NAMALWA (cell line): ENCODE measurements around the gene TMEM92.
"Not testable (repeated sequence)": the region's sequence is repeated elsewhere in the genome, so short reads cannot be mapped to it uniquely, and the experiment has no call there.

Experiments used
- DNase-seq: peaks from one replicate; pipeline ENCODE4 v3.0.0-alpha.2; 2015; ENCODE audit warnings: low spot score

Gene TMEM92

DNA sequence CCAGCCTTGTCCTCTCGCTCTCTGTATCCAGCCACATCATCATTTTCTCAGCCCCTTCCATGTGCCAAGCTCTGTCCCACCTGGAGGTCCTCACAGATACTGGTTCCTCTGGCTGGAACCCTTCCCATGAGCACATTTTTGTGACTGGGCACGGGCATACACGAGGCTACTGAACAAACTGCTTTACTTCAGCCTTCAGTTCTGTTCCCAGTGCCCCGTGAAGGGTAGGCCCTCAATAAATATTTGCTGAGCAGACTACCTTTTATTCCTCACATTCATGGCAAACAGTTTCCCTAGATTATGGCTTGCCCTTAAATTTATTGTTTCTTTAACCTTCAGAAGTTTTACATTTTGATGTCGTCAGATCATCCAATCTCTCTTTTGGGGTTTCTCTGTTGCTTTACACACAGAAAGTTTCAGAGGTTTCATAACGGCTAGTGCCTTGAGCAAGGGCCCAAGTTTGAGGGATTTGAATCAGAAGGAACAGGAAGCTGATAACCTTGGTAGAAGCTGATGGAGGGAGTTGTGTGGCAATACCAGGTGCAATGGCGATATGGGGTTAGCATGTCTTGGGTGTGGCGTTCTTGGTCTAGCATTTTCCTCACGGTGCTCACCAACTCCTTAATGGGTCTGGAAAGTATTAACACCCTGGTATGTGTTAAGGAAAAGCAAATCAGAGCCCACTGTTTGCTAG, 27.8 kb downstream of the TMEM92 start:
- no peak for DNase-seq

DNA sequence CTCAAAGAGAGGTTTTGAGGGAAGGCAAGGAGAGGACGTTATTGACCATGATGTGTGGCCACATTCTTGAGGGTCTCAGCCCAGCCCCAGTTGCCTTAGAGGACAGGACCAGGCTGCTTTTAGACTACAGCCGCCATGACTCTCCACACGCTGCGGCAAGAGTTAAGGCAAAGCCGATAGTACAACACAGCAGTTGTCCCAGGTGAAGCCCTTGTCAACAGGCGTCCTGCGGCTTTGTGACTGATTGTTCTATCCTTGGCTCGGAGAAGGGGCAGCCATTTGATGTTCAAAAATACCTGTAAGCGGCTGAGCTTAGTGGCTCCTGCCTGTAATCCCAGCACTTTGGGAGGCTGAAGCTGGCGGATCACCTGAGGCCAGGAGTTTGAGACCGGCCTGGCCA, 28.8 kb downstream of the TMEM92 start:
- DNase-seq: no peak

DNA sequence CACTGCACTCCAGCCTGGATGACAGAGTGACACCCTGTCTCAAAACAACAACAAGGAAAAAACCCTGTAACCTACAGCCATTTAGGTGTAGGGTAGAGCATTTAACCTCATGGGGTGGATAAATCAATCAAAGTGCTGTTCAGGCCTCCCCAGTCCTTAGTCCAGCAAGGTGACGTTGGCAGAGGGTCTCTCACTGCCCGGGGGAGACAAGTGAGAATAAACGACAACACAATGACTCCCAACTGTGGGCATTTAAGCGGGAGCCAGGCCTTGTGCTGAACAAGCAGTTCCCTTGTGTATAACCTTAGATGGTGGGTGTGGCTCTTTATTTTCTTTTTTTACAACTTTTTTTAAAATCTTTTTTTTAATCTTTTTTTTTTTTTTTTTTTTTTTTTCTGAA, 29.3 kb downstream of the TMEM92 start:
- no peak for DNase-seq

DNA sequence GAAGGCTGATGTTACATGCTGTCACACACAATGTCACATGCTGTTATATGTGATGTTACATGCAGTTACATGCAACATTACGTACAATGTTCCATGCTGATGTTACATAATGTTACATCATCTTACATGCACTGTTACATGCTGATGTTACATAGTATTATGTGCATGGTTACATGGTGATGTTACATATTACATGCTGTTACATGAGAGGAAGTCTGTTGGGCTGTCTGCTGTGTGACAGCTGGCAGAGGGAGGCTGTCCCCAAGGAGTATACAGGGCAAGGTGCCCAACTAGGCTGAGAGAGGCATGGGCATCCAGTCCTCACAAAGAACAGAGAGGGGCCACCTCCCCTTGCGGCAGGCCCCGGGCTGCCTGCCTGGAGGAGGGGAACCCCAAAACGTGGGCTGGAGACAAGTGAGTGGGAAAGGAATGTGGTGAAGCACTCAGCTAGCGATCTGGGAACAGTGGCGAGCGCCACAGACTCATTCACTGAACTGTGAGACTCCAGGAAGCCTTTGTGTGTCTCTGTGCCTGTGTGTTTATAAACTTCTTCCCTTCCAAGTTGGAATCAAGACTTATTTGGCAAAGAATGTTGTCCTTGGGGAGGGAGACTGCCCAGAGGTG, 30.6 kb downstream of the TMEM92 start:
- DNase-seq: peak; percentile 19

DNA sequence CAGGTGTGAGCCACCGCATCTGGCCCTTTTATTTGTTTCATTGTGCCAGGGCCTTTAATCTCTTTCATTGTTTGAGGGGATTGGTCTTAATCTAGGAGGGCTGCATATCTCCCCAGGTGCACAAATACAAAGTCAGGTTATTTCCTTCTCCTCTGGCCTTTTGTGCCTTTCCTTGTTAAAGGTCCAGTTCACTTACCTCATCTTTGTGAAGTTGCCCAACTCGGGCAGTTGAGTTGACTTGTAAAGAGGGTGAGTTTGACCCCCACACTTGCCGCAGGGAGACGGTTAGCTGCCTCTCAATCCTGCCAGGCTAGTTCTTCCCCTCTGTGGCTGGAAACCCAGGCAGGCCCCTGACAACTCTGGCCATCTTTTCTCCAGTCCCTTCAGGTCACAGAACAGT, 33.4 kb downstream of the TMEM92 start:
- no peak for DNase-seq

DNA sequence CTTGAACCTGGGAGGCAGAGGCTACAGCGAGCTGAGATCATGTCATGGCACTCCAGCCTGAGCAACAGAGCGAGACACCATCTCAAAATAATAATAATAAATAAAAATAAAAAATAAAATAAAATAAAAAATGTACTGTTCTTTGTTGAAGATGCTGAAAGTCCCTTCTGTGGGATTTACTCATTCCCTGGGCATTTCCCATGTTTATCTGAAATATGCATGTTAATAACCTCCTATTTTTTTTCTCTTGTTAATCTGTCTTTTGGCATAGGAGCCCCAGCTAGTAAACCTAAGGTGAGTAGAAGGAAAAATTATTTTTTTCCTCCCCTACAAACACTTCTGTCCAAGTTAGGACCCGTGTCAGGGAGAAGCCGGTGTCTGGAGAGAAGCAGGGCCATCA, 34.4 kb downstream of the TMEM92 start:
- no peak for DNase-seq

DNA sequence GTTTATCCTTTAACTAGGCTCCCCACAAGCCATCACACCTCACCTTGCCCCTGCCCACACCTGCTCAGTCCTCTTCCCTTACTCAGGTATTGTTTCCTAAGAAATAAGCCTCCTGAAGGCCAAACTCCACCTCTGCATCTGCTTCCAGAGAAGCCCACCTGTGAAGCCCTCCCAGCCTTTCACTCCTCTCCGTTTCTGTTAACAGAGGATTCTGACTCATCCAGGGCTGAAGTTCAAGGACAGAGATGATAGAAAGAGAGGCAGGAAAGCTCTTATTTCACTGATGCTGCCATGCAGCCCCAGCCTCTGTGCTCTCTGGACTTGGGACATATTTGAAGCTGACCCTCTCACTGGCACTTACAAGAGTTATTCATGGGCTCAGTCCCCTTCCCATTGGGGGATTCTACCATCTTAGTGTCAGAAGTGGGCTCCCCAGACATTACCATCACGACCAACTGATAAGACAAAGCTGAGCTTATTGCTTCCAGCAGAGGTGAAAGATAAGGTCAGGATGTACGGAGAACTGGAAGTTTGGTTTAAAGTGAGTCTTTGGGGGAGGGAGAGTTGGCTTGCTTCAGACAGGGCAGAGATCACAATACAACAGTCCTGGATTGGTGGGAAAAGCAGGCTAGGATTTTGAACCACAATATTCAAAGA, 36.3 kb downstream of the TMEM92 start:
- DNase-seq: no peak

DNA sequence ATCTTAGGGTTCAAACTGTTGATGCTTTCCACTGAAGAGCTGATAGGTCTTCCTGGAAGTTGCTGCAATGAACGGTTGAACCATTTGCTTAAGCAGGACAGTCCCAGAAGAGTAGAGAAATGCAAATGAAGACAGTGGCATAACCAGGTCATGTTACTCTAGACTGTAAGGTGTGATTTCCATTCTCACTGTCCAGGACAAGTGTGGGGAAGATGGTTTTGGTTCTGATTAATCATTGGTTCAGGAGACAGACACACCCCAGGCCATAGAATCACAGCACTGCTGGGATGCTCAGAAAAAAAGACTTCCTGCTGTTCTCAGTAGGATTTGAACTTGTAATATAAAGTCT, 36.8 kb downstream of the TMEM92 start:
- DNase-seq: no peak

DNA sequence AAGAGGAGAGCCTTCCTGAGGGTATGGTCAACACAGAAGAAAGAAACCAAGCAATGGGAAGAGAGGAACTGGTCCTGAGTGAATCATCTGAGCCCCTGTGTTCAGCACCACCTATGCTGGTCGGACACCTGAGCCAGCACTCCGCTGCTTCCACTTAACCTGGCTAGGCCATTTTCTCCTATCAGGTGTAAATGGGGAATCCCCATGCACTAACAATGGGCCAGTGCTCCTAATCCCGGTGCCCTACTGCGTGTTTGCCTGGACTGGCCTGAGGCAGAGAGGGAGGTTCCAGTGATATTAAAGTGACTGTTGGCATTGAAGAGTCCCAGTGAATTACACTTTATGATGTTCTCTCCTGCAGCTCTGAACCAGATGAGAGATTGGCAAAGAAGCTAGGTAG, 37.2 kb downstream of the TMEM92 start:
- DNase-seq: no peak

DNA sequence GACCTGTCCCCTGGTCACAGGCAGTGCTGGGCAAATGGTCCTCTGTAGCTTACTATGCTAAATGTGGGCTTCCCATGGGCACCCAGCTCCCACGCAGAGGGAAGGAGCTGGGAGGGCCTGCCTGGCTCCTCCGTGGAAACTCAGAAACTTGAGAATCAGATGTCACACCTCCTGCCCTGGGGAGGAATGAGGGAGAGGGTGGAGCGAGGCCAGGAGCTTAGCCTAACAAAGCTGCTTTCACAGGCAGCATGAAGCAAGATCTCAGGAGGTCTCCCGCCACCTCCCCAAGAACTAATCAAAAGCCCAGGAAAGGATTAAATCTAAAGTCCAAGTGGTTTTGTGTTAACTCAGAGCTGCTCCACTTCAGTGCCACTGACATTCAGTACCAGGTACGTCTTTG, 38.0 kb downstream of the TMEM92 start:
- DNase-seq: no peak

DNA sequence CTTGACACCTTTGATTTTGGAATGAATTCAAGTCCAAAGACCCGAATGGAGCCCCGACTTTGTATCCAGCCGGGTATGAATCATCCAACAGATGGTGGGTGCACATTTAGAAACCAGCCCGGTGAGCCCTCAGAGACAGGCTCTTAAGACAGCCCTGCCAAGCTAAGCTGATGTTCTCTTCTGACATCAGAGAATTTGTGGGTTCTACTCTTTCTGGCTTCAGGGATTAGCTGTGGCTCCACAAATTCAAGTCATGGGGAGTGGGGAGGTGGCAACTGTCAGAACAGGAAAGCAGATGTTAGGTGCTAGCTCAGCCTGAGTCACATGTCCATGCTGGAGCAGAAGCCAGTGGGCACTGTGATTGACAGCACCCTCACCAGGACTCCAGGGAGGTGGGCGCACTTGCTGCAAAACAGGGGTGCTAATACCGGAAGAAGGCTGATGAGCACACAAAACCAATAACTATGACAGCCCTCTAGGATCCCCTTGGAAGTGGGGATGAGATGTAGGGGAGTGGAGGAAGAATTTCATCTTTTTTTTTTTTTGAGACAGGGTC, 40.3 kb downstream of the TMEM92 start:
- DNase-seq: no peak

DNA sequence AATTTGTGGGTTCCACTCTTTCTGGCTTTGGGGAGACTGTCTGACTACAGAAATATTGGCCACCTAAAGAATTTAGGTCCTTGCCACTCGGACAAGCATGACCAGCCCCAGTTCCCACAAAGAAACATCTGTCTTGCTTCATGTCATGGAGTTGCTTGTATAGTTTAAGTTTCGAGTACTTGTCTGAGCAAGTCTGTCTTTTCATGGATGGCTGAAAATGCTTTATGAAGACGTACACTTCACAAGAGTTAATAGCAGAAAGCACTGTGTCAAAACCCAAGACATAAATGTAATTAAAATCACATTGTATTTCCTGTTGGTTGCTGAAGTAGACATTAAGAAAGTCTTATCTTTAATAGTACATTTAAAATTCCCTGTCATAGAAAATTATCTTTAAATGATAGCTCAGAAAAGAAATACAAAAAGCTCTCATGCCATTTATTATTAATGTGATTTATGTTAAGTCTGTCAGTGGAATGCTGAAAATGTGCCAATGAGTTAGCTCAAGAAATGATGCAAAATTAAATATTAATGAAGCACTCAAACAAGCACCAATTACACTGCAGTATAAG, 41.8 kb downstream of the TMEM92 start:
- peak; percentile 10 for DNase-seq

DNA sequence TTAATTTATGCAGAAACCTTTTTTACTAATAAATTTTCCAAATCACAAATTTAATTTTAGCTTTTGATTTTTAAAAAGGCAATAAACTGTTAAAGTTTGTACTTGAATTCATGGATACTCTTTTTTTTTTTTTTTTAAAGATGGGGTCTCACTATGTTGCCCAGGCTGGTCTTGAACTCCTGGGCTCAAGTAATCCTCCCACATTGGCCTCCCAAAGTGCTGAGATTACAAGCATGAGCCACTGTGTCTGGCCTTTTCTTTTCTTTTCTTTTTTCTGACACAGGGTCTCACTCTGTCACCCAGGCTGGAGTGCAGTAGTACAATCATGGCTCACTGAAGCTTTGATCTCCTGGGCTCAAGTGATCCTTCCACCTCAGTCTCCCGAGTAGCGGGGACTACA, 42.4 kb downstream of the TMEM92 start:
- not testable (repeated sequence) for DNase-seq

DNA sequence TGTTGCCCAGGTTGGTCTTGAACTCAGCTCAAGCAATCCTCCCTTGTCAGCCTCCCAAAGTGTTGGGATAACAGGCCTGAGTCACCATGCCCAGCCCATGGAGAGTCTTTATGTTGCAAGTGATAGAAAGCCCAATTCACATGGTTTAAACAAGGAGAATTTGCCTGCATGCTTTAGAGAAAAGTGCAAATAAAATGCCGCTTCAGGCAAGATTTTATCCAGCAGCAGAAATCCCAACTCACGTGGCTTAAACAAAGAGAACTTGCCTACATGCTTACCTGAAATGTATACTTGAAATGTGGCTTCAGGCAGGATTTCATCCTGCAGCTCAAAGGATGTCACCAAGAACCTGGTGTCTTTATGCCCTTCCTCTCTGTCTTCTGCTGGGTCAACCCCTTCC, 42.9 kb downstream of the TMEM92 start:
- DNase-seq: no peak

DNA sequence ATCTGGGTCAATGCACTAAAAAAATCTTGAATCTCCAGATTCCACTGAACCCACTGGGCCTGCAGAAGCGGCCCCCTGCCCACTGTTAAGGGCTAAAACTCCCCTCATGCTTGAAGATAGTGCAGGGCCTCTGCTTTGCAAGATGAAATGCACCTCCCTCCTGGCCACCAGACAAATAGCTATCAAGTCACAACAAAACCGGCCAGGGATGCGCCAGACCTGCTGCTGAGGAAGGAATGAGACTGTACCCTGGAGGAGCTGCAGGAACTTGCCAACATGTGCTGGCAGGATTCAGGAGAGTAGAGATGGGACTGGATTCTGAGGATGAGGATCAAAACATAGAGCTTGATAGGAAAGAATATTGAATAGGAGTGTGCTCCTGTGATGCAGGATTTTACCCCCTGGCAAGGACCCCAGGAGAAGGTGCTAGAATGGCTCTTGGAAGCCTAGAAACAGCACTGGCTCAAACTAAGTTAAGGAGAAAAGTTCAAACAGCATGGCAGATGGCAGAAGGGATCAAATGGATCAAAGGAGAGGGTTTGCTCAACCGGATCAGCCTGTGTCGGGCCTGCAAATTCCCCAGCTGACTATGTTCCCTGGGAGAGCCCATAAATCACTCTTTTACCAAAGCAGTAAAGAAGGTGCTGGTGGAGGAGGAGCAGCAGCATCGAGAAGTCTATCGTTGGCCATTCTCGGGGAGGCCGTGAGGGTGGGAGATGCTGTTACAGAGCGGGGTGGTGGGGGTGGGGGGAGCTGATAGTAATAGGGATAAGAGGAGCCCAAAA, 44.4 kb downstream of the TMEM92 start:
- no peak for DNase-seq

DNA sequence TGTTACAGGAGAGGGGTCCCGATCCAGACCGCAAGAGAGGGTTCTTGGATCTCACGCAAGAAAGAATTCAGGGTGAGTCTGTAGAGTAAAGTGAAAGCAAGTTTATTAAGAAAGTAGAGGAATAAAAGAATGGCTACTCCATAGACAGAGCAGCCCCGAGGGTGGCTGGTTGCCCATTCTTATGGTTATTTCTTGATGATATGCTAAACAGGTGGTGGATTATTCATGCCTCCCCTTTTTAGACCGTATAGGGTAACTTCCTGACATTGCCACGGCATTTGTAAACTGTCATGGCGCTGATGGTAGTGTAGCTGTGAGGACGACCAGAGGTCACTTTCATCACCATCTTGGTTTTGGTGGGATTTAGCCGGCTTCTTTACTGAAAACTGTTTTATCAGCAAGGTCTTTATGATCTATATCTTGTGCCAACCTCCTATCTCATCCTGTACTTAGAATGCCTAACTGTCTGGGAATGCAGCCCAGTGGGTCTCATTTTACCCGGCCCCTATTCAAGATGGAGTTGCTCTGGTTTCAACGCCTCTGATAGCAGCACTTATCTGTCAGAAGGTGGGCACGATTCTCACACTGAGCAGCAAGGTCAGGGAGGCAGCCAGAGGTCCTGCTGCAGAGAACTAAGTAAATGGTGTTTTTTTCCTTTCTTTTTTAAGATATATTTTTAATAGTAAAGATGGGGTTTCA, 45.2 kb downstream of the TMEM92 start:
- DNase-seq: no peak

DNA sequence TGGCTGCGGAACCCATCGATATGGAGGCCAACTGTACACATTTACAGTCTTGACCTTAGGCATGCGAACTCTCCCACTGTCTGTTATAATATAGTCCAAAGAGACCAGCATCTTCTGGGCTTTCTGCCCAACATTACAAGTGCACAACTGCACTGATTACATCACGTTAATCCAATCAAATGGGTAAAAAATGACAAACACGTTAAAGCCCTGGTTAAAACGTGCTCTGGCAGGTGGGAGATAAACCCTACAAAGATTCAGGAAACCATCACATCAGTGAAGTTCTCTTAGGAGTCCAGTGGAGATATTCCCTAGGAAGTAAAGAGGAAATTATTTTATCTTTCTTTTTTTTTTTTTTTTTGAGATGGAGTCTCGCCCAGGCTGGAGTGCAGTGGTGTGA, 48.0 kb downstream of the TMEM92 start:
- no peak for DNase-seq

DNA sequence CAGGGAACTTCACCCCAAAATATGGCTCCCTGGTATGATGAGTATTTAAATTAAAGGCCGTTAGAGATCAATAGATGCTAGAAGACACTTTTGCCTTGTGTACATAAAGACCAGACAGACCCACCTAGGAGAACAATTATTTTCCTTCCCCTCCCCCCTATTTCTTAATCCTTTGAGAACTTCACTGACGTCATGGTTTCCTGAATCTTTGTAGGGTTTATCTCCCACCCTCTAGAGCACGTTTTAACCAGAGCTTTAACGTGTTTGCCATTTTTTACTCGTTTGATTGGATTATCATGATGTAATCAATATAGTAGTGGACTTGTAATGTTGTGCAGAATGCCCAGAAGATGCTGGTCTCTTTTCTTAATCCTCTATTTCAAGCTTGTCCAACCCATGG, 48.8 kb downstream of the TMEM92 start:
- DNase-seq: no peak

DNA sequence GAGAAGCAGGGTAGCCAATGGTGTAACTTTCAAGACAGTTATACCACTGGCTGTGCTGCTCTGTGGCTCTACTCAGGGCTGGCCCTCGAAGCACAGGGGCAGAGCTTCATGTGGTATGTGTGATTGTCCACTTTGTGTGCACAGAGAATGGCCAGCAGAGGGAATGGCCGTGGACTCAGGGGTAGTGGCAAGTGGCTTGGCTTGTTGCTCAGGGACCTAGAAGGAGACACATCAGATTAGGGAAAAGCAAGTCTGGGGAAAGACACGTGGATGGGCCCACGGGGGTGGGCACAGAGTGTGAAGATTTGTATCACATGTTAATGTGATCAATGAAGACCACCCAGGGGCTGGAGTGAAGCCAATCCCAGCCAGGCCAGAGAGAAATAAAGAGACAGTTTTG, 51.6 kb downstream of the TMEM92 start:
- no peak for DNase-seq

DNA sequence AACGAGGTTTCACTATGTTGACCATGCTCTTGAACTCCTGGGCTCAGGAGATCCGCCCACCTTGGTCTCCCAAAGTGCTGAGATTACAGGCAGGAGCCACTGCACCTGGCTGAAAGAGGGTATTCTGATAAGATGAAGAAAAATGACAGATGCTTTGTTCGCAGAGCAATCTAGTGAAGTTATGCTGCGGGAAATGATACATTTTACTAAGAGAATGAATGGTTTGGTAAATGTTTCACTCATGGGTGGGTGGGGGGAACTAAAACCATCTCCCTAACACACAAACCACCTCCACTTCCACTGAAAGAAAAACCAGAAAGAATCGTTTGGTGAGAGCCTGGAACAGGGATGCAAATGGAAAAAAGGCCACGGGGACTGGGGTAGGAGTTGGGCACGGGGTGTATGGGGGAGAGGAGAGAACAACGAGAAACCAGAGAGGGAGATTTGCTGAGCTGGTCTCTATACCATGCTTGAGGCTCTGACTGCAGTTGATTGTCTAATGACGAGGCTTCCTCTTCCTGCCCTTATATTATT, 52.6 kb downstream of the TMEM92 start:
- no peak for DNase-seq
